ENCODE data around the gene PI4K2A. TPM values are rescaled to one million over a fixed set of nuclear protein-coding genes. Genes with fewer than 3 reads are reported as not detected.

The PI4K2A gene
- total and polyA plus RNA-seq, 2 donors (not counting 1 experiment from before 2014, with no cell fraction given), result 7.9 to 17.7 TPM

GRCh38 chr10:97721871-97722780, 81.7 kb downstream of the PI4K2A start:
- no peaks in the 10 kb centered on the region for H4K20me1 ChIP-seq (ENCODE audit: control insufficient read depth, insufficient read depth, low read length, poor library complexity, severe bottlenecking)
- TF ChIP-seq CTCF (IDR thresholded peaks at IDR 0.05) (no peak), EZH2 (IDR thresholded peaks at IDR 0.05; ENCODE audit: borderline replicate concordance, insufficient read depth, low read depth, low read length, poor library complexity, severe bottlenecking) (no peak)
- H3K9ac ChIP-seq (ENCODE audit: low read length), result no peak overlapping the region
- no peak overlapping the region for H2AFZ ChIP-seq (ENCODE audit: insufficient read depth, low read depth, low read length, poor library complexity, severe bottlenecking)
- Mint-ChIP-seq H3K4me3 (no peak overlapping the region), H3K4me1 (no peaks in the 10 kb centered on the region), H3K27ac (no peak overlapping the region), H3K9me3 (ENCODE audit: insufficient read depth) (no peaks in the 10 kb centered on the region), H3K27me3 (peaks cover 8% of the 10 kb centered on the region)
- ChIA-PET POLR2A (no interaction called here), CTCF (interaction anchor here (0.8 to 5.1 kb wide), 2 partner anchors 8 to 44 kb away, joined by 5 to 30 read pairs; no protein-coding TSS in a partner anchor)
- H3K79me2 ChIP-seq (ENCODE audit: control insufficient read depth, insufficient read depth, low read length), result no peaks in the 10 kb centered on the region
- H3K9me3 ChIP-seq (ENCODE audit: control extremely low read depth in 1 of 3, control insufficient read depth in 2 of 3, insufficient read depth in 1 of 3, low read length in 2 of 3), result no peaks in the 10 kb centered on the region
- peaks cover 0 to 4% (median 0%) of the 10 kb centered on the region in 4 experiments for H3K27me3 ChIP-seq (replicated peaks in 1 of 4; ENCODE audit: control extremely low read depth in 1 of 4, control insufficient read depth in 3 of 4, insufficient read depth in 4 of 4, low read length in 3 of 4)
- no peak overlapping the region for H3K4me3 ChIP-seq (ENCODE audit: control extremely low read depth in 1 of 5, extremely low read depth in 1 of 5, insufficient read depth in 1 of 5, low read depth in 2 of 5, low read length in 4 of 5)
- H3K4me1 ChIP-seq (ENCODE audit: control insufficient read depth in 2 of 2, insufficient read depth in 2 of 2, low read length in 2 of 2), result no peaks in the 10 kb centered on the region
- 87% methylated on average over 6 of the region's 12 CpGs for WGBS (ENCODE audit: insufficient coverage)
- ATAC-seq (ENCODE audit: low read depth) (no peak), DNase-seq (no peak)
- no peak overlapping the region for H3K4me2 ChIP-seq (replicated peaks; ENCODE audit: low read depth, low read length, poor library complexity, severe bottlenecking)
- intact Hi-C loops (cut with micrococcal nuclease), result no loop called here
- no peak overlapping the region for H3K27ac ChIP-seq (ENCODE audit: low read length in 2 of 2)
- no peaks in the 10 kb centered on the region for H3K36me3 ChIP-seq (replicated peaks in 1 of 2; ENCODE audit: control extremely low read depth in 1 of 2, control insufficient read depth in 1 of 2, extremely low read depth in 1 of 2, insufficient read depth in 2 of 2, low read length in 1 of 2)

GRCh38 chr10:97723001-97723400, 82.5 kb downstream of the PI4K2A start:
- Histone ChIP-seq H3K79me2 (ENCODE audit: control insufficient read depth, insufficient read depth, low read length) (no peaks in the 10 kb centered on the region), H3K9ac (ENCODE audit: low read length) (no peak overlapping the region), H3K4me3 (ENCODE audit: control extremely low read depth in 1 of 5, extremely low read depth in 1 of 5, insufficient read depth in 1 of 5, low read depth in 2 of 5, low read length in 4 of 5) (no peak overlapping the region), H4K20me1 (ENCODE audit: control insufficient read depth, insufficient read depth, low read length, poor library complexity, severe bottlenecking) (no peaks in the 10 kb centered on the region), H3K4me1 (ENCODE audit: control insufficient read depth in 2 of 2, insufficient read depth in 2 of 2, low read length in 2 of 2) (no peaks in the 10 kb centered on the region), H2AFZ (ENCODE audit: insufficient read depth, low read depth, low read length, poor library complexity, severe bottlenecking) (no peak overlapping the region), H3K9me3 (ENCODE audit: control extremely low read depth in 1 of 3, control insufficient read depth in 2 of 3, insufficient read depth in 1 of 3, low read length in 2 of 3) (no peaks in the 10 kb centered on the region), H3K36me3 (replicated peaks in 1 of 2; ENCODE audit: control extremely low read depth in 1 of 2, control insufficient read depth in 1 of 2, extremely low read depth in 1 of 2, insufficient read depth in 2 of 2, low read length in 1 of 2) (no peaks in the 10 kb centered on the region), H3K4me2 (replicated peaks; ENCODE audit: low read depth, low read length, poor library complexity, severe bottlenecking) (no peak overlapping the region), H3K27me3 (replicated peaks in 1 of 4; ENCODE audit: control extremely low read depth in 1 of 4, control insufficient read depth in 3 of 4, insufficient read depth in 4 of 4, low read length in 3 of 4) (peaks cover 0 to 4% (median 0%) of the 10 kb centered on the region in 4 experiments), H3K27ac (ENCODE audit: low read length in 2 of 2) (no peak overlapping the region)
- Mint-ChIP-seq H3K9me3 (ENCODE audit: insufficient read depth) (no peaks in the 10 kb centered on the region), H3K4me3 (no peak overlapping the region), H3K4me1 (no peaks in the 10 kb centered on the region), H3K27ac (no peak overlapping the region), H3K27me3 (peaks cover 8% of the 10 kb centered on the region)
- CTCF ChIA-PET, result interaction anchor here (0.9 to 5.1 kb wide), 3 partner anchors 9 to 45 kb away, joined by 5 to 30 read pairs (median 5); partner anchors contain the start of genes AVPI1 and MARVELD1
- no peak for TF ChIP-seq CTCF (IDR thresholded peaks at IDR 0.05)
- TF ChIP-seq EZH2 (IDR thresholded peaks at IDR 0.05; ENCODE audit: borderline replicate concordance, insufficient read depth, low read depth, low read length, poor library complexity, severe bottlenecking), result no peak
- no peak for DNase-seq
- no peak for ATAC-seq (ENCODE audit: low read depth)
- intact Hi-C loops (cut with micrococcal nuclease), result no loop called here
- 96% methylated on average over 2 of the region's 3 CpGs for WGBS (ENCODE audit: insufficient coverage)
- POLR2A ChIA-PET, result interaction anchor here (0.6 kb wide), 1 partner anchor 44 kb away, joined by 6 read pairs; no protein-coding TSS in a partner anchor

All from B cell (primary cell).